ENCODE measurements around the gene SLC6A2.

SLC6A2 gene

DNA sequence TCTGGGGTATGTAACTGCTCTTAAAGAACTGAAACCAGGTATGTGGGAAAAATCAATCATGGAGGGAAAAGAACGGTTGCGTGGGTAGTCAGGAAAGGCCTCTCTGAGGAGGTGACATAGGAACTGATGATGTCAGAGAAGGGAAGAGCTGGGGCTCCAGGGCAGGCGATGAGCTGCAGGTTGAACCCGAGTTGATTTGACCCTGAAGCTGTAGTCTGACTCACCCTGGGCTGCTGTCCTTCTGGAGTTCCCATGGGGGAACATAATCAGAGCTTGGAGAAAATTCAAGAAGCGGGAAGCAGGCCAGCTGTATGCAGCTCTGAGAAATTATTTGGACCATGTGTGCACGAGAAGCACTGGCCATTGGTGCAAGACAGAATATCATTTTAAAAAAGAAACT, 16.7 kb downstream of the SLC6A2 start:
- peak; percentile 75 for DNase-seq (ENCODE audit: low spot score)

DNA sequence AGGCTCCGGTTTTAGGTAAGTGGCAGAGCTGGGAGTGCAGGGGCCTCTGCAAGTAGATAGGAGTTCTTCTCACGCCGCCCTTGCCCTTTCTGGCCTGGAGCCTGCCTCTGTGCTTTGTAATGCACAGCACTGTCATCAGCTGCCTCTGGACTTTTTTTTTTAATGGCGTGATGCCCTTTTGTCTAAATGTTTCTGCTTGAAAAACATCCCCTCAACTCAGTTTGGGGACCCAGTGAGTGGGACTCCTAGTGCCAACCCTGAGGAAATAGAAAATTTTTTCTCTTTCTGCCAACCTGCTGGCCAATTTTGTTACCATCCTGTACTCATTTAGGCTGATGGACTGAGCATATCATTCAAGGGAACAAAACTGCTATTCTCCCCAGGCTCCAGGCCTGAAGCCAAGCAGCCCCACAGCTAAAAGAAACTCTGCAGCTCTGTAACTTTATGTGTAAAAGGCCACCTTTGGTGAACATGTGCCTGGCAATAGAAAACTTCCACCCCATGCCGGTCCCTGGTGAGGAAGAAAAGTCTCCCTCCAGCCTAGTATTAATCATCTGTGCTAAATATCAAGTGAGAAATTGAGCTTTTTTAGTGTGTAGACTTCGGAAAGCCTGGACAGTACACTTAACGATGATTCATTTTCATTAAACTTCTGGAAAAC, 22.5 kb downstream of the SLC6A2 start:
- DNase-seq (ENCODE audit: low spot score) = no peak

DNA sequence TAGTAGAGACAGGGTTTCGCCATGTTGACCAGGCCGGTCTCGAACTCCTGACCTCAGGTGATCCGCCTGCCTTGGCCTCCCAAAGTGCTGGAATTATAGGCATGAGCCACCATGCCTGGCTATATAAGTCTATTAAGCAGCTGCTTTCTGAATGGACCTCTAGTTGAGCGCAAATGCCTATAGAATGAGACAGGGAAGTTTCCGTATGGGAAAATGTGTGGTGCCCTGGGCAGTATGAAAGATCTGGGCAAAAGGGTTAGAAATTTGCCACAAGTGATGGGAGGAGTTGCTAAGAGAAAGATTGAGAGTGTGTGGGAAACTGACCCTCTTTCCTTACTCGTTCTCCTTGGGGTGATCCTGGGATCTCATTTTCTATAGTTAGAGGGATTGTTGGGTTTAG, 26.3 kb downstream of the SLC6A2 start:
- DNase-seq (ENCODE audit: low spot score) = no peak

DNA sequence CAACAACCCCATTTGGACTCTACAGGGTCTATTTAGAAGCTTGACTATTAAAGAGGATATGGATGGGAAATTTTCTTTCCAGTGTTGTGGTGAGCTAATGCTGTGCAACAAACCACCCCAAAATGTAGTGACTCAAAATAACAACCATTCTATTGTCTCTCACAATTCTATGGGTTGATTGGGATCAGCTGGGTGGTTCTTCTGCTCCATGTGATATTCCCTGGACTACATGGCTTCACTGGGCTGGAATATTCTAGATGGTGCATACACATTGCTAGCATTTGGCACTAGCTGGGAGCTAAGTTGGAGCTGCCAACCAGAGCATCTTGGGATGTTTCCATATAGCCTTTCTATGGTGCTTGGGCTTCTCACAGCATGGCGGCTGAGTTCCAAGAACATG, 30.2 kb downstream of the SLC6A2 start:
- DNase-seq (ENCODE audit: low spot score) = no peak

DNA sequence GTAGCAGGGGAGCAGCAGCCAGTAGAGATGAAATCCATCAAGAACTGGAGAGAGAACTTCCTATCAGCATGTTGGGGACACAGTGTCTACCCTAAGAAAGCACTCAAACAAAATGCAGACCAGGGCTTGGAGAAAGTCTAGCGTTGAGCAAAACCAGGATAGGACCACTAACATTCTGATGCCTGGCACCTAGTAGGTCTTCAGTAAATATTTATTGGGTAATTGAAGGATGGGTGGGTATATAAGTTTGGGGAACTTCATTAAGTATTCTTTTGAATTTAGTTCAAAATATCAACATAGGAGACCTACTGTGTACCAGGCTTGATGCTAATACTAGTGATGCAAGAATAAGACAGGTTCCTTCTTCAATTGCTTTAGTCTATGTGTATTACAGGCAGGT, 30.9 kb downstream of the SLC6A2 start:
- no peak for DNase-seq (ENCODE audit: low spot score)

DNA sequence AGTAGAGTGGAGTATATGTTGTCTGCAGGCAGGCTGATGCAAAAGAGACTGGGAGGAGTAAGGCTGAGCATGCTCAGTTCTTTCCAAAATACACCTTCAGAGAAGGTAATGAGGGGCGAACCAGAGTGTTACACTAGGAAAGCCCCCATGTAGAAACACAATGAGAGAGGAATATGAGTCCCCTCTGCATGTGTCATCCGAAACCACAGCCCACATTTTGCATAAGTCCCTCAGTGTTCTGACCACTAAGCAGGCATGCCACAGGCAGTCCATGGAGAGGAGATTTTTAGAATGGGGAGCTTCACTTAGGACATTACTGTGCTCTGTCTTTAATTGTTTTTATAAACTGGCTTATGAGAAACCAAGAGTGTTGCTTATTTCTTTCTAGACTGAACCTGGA, 32.0 kb downstream of the SLC6A2 start:
- no peak for DNase-seq (ENCODE audit: low spot score)

DNA sequence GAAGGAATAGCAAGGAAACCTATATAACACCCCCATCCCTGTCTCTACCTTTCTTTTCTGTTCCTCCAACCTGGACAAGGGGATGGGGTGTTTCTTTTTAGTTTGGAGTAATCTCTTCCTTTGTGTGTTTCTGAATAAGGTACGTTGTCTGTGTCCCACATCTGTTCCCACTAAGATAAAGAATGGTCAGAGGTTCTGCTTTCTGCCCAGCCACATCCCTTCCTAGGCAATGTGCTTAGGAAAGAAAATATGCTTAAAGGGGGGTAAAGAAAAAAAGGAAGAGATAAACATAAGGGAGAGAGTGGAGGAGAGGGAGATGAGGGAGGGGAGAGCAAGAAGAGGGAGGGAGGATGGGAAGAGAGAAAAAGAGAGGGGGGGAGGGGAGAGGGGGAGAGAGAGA, 35.1 kb downstream of the SLC6A2 start:
- DNase-seq (ENCODE audit: low spot score) = no peak

DNA sequence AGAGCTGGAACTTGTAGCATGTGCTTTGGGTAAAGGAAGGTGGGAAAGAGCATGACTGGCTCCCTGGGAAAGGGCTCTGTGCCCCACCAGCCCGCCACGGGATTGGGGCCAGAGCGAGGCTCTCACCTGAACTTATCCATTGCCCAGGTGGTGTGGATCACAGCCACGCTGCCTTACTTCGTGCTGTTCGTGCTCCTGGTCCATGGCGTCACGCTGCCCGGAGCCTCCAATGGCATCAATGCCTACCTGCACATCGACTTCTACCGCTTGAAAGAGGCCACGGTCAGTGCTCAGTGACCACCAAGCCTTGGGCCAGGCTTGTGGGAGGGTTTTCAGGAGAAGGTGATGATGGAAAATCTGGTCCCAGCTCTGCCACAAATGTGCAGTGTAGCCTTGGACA, 36.0 kb downstream of the SLC6A2 start:
- no peak for DNase-seq (ENCODE audit: low spot score)

DNA sequence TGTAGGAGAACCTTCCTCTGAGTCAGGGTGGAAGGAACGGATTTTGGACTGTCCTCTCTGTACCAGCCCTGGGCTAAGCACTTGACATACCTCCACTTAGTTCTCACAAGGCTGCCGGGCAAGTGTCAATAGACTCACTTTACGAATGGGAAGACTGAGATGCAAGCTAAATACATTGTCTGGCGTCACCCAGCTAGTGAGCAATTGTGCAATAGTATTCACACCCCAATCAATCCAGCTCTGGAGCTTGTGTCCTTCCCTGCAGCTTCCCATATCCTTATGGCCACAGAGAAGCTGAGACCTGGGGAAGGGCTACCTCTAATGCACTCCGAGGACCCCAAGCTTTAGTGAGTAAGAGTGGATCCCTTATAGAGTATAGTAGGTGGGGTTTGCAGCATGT, 39.8 kb downstream of the SLC6A2 start:
- DNase-seq (ENCODE audit: low spot score) = no peak

DNA sequence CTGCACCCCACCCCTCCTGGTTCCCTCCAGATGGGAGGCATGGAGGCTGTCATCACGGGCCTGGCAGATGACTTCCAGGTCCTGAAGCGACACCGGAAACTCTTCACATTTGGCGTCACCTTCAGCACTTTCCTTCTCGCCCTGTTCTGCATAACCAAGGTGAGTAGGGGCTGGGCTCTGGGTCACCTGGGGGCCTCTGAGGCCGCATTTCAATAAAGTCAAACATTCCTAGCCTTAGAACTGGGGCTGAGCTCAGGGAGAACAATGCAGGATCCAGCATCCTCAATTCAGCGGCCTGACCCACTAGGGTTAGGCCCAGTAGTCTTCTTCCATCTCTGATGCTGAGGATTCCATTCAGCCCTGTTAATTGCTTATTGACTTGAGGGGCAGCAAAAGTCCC, 42.1 kb downstream of the SLC6A2 start:
- DNase-seq (ENCODE audit: low spot score) = no peak

DNA sequence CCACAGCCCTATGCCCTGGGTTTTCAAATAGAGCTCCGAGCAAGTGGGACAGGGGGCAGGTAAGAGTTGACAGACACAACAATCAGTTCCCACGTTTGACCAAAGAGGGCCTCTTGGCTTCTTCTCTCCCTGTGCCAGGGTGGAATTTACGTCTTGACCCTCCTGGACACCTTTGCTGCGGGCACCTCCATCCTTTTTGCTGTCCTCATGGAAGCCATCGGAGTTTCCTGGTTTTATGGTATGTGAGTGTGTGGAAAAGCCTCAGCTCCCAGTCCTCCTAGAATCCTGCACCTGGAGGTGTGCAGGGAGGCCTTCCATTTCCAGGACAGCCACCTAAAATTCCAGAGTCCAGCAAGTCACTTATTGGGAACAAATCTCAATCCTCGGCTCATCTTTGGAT, 42.5 kb downstream of the SLC6A2 start:
- no peak for DNase-seq (ENCODE audit: low spot score)

DNA sequence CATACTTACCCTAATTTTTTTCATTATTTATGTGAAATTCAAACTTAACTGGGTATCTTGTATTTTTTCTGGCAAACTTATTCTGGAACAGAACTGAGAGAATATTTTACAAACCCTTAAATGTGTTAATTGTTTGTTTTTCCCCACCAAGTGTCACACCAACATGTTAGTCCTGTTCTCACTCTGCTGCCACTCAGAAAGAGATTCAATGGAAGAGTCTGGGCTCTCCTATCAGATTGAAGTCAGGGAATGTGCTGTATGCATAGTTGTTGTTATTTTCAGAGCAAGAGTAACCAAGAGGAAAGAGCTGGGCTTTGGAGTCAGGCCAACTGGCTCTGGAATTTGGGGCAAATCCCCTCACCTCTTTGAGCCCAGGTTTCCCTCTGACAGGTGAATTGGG, 43.2 kb downstream of the SLC6A2 start:
- no peak for DNase-seq (ENCODE audit: low spot score)

DNA sequence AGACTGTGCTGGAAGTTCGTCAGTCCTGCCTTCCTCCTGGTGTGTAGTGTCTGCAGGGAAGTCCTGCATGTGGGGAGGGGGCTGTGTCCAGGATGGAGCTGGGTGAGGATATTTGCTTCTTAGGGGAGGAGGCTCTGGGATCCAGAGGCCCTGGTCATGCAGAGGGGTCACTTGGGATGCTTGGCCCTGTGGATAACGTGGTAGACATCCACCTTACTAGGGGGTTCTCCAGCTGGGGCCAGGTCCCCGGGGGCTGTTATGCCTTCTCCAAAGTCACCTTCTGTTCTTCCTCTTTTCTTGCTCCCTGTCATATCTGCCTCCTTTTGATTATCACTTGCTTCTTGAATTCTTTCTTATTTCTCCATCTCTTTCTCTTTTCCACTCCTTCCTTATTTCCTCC, 43.8 kb downstream of the SLC6A2 start:
- no peak for DNase-seq (ENCODE audit: low spot score)

DNA sequence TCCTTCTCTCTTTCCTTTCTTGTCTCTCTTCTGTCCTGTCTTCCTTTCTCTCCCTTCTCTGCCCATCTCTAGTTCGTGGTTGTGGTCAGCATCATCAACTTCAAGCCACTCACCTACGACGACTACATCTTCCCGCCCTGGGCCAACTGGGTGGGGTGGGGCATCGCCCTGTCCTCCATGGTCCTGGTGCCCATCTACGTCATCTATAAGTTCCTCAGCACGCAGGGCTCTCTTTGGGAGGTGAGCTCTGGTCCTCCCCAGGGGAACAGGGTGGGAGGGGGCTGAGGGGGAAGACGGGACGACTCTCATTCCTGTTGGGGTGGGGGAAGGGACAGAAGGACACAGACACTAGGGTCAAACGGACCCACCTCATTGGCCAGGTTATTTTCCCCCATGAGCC, 44.3 kb downstream of the SLC6A2 start:
- DNase-seq (ENCODE audit: low spot score) = no peak

DNA sequence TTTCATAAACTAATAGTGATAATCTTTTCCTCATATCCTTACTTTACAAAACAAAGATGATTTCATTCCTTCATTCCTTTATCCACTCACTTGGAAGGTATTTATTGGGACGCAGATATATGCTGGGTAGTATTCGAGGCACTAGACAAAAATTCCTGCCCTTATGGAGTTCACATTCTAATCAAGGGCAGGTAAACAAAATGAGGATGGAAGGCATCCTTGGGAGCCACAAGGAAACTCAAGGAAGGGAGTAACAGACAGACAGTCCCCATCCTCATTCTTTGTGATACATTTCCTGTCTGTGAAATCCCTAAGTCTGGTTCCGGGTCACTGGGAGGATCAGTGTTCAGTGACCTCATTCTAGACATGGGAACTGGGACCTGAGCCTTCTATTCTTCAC, 45.2 kb downstream of the SLC6A2 start:
- DNase-seq (ENCODE audit: low spot score) = no peak

DNA sequence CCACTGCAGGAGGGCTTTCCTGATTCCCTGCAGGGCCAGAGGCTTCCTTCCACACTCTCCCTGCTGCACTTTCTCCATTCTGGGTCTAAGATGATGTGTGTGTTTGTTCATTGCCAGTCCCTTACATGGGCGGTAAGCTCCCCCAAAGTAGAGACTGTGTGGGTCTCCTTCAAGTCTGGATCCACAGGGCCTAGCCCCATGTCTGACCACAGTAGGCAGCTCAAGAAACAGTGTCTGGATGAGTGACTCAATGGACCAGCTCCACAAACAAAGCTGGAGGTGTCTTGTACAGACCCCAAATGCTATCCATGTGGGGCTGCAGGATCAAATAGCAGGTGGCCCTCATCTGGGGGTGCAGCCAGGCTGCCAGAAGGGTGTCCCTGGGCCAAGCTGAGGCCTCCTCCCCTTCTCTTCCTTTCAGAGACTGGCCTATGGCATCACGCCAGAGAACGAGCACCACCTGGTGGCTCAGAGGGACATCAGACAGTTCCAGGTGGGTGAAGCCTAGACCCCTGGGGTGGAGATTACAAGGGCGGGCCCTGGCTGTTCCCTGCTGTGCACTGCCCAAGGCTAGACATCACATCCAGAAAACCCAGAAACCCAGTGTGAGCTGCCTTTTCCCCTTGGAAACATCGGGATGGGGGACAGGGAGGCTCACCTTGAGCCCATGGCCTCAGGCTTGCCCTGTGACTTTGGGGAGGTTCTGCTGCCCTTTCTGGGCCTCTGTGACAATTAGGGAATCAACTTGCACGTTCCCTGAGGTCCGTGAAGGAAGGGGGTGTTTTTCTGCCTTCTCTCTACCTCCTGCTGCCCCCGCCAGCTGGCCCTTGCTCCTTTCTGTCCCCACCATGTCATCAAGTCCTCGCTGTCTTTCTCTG, 45.9 kb downstream of the SLC6A2 start:
- DNase-seq (ENCODE audit: low spot score) = peak; percentile 71

DNA sequence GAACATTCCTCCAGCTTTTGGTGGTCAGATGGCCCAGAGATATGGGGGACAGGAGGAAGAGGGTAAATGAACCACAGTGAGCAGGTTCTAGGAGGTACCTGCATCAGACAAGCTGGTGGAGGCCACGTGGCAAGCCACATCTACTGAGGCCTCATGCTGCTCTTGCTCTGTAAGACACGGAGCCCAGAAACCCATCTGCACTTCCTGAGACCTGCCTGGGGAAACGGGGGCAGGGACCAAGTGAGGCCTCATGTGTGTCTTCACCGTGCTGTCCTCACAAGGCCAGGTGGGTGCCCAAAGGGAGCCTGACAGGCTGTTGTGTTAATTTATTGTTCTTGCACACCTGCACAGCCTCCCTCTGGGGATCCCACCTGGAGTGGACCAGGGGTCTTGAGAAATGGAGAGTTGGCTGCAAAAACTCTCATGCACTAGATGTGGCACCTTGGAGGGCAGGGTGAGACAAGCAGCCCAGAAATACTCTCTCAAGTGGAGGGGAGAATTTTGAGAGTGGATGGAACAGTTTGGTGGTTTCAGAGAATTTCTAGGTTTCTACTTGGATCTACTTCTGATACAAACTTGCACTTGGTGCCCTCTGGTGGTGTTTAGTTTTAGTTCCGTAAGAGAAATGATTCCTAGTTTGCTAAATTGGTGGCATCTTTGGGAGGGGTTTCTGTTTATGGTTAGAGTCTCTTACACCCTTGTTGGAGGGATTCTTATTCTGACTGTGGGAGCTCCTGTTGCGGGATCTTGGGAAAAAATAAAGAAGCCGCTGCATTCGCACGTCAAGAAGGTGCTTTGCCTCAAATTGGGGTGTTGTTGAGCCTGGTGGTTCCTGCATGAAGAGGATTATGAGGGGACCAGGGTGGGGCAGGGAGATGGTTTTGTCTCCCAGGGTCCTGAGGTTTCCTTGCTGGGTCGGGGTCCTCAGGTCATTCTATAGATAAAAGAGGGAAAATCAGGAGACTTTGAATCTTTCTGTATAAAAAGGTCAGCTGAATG, 47.5 kb downstream of the SLC6A2 start:
- DNase-seq (ENCODE audit: low spot score) = peak; percentile 75

DNA sequence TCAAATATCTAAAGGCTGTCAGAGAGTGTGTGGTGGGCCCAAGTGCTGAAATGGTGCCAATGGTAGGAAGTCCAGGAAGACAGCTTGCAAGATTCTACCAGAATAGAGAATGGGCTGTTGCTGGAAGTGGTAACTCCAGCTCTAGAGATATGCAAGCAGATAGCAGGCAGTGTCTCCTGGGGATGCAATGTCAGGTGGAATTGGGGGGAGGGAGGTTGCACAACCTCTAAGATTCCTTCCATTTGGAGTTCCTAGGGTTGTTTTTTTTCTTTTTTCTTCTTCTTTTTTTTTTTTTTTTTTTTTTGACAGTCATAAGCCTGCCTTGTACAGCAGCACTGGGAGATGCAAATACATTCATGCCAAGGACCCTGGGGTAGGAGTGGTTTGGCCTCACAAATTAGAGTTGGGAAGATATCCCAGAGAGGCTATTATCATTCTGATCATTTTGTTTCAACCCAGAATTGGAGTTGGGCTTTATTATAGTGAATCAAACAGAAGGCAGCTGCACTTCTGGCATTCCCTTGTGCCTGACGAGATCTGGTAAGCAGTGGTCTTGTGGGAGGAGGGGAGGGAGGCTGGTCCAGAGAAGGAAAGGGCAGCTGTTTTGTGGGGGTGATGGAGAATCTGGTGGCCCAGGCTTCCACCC, 51.1 kb downstream of the SLC6A2 start:
- no peak for DNase-seq (ENCODE audit: low spot score)

DNA sequence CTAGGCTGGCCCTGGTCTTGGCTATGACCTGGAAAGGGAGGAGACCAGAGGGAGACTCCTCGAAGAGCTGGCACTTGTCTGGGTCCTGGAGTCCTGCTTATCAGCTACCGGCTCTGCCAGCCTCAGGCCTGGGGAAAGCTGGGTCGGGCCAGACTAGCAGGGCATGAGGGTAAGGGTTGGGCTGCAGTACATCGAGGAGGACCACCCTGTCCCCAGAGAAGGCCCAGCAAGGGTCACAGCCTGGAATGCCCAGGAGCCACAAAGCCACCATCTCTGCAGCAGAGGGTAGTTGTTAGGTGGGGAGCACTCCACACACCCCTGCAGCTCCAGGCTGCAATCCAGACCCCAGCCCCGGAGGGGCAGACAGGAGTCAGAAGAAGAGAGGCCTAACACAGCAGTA, 54.0 kb downstream of the SLC6A2 start:
- DNase-seq (ENCODE audit: low spot score) = no peak

DNA sequence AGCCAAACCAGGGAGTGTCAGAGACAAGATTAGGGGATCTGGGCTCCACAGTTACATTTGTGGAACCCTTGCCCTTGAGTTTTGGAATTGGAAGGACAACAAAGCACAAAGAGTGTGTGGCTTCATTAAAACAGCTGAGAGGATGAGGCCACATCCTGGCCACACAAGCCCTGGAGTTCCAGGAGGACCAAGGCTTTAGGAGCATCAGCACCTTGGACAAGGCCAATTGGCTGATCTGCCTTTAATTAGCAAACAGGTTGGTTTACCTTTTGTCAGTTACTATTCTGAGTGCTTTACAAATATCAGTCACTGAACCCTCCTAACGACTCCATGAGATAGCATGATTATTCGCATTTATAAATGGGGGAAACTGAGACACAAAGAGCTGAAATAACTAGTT, 54.7 kb downstream of the SLC6A2 start:
- no peak for DNase-seq (ENCODE audit: low spot score)

DNA sequence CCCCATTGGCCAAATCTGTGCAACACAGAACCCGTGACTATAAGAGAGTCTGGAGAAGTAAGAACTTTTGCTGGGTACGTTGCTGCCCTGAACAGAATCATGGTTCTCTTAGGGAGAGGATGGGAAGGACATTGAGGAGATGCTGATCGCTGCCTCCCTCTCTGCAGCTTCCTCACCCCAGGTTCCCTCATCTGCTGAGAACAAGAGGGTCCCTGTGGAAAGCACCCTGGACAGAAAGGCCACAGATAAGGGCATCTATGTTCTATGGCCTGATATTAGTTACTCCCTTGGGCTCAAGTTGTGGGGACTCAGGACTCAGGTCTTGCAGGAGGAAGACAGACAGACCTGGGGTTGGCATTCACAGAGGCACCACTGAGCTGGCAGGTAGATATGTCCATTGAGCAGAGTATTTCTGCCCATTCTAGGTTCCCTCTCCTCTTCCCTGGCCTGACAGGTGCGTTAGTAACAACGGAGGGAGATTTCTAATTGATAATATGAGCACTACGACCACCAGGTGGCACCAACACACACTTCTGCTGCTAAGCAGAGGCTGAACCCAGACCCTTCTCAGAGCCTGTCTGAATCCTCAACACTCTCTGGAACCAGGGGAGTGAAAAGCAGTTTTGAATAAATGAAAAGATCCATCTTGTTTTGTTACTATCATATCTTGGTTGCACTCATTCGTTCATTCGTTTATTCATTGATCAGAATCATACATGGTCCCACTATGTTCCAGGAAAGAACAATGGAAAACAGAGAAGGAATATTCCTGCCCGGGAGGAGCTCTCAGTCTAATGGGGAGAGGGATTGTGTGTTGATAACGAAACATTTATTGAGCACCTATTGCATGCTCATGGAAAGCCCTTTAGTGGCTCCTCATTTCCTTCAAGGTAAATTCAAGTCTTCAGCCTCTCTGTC, 56.4 kb downstream of the SLC6A2 start:
- DNase-seq (ENCODE audit: low spot score) = peak; percentile 64

Data from GM03348 (cell line).